HG03039 (cell line): ENCODE results near the gene UNC45A.
A peak's percentile ranks its signal among the peaks of the same experiment; 100 is the strongest.
"Not testable (repeated sequence)": the region's sequence is repeated elsewhere in the genome, so short reads cannot be mapped to it uniquely, and the experiment has no call there.

Experiments used
- ATAC-seq: cut with Tn5 transposase; IDR thresholded peaks from one replicate; pipeline ENCODE4 v1.9.1; 2021; ENCODE audit warnings: mild to moderate bottlenecking, moderate library complexity; ENCODE audit not compliant: unreplicated experiment

UNC45A gene, protein sequence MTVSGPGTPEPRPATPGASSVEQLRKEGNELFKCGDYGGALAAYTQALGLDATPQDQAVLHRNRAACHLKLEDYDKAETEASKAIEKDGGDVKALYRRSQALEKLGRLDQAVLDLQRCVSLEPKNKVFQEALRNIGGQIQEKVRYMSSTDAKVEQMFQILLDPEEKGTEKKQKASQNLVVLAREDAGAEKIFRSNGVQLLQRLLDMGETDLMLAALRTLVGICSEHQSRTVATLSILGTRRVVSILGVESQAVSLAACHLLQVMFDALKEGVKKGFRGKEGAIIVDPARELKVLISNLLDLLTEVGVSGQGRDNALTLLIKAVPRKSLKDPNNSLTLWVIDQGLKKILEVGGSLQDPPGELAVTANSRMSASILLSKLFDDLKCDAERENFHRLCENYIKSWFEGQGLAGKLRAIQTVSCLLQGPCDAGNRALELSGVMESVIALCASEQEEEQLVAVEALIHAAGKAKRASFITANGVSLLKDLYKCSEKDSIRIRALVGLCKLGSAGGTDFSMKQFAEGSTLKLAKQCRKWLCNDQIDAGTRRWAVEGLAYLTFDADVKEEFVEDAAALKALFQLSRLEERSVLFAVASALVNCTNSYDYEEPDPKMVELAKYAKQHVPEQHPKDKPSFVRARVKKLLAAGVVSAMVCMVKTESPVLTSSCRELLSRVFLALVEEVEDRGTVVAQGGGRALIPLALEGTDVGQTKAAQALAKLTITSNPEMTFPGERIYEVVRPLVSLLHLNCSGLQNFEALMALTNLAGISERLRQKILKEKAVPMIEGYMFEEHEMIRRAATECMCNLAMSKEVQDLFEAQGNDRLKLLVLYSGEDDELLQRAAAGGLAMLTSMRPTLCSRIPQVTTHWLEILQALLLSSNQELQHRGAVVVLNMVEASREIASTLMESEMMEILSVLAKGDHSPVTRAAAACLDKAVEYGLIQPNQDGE

GRCh38 chr15:90934949-90935751, at the start of gene UNC45A:
TSS of gene UNC45A (plus strand) at chr15:90935285. CDS start at chr15:90935325, 40 bp downstream.
- peak; percentile 71 for ATAC-seq

DNA sequence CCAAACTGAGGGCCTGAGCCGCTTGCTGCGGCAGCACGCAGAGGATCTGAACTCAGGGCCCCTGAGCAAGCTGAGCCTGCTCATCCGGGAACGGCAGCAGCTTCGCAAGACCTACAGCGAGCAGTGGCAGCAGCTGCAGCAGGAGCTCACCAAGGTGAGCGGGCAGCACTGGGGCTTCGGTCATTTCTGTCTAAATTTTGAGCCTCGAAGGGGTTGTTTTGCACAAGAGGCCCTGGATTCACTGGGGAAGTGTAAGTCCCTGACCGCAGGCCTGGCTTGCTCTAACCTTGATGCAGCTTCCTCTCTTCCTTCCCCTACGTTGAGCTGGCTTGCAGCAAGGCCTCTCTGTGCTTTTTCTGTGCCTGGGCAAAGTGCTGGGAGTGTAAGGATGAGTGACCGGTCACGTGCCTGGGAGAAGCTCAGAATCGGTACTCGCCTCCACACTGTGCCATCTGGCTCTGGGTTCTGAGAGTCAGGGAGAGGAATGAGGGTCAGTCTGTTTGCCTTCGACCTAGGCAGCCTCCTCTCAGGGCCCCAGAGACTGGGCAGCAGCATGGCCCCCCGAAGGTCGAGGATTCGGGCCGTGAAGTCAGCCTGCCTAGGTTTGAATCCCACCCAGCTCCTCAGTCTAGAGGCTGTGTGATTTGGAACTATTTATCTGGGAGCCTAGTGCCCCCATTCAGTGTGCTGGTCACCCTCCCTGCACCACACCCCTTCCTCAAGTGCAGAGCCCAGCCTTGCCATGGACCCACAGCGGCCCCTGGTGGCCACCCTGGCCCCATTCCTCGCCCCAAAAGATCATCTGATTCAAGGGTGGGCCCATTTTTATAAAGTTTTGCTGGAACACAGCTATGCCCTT, 49.4 kb upstream of the UNC45A start:
- ATAC-seq, result peak; percentile 45

GRCh38 chr15:90886291-90886614, 48.8 kb upstream of the UNC45A start:
- no peak for ATAC-seq

- ATAC-seq, result no peak
These were observed 48.0 kb upstream of the UNC45A start for GRCh38 chr15:90887037-90887481.

GRCh38 chr15:90889313-90889730, 45.8 kb upstream of the UNC45A start:
- no peak for ATAC-seq

GRCh38 chr15:90889736-90890456, 45.2 kb upstream of the UNC45A start:
- no peak for ATAC-seq

- no peak for ATAC-seq
These were observed 44.2 kb upstream of the UNC45A start for GRCh38 chr15:90890839-90891238.

DNA sequence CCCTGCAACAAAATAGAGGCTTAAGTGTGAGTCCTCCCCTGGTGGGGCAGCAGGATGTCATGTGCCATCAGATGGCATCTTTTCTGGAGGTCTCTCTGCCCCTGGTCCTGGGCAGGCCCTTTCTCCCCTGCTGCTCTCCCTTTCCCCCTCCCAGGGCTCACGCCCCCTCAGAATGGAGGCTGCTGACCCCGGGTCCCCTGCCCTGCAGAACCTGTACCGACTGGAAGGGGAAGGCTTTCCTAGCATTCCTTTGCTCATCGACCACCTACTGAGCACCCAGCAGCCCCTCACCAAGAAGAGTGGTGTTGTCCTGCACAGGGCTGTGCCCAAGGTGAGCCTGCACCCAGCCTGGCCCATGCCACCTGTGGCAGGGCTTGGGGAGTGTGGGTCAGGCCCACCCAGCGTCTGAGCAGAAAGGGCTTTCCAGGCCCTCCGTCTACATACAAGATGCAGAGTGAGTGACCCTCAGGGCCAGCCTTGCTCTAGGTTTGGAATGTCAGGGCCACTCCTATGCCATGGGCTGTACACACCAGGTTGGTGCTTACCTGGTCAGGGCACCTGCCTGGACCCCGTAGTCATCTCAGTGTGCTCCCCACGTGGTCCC, 43.6 kb upstream of the UNC45A start:
- ATAC-seq, result no peak

DNA sequence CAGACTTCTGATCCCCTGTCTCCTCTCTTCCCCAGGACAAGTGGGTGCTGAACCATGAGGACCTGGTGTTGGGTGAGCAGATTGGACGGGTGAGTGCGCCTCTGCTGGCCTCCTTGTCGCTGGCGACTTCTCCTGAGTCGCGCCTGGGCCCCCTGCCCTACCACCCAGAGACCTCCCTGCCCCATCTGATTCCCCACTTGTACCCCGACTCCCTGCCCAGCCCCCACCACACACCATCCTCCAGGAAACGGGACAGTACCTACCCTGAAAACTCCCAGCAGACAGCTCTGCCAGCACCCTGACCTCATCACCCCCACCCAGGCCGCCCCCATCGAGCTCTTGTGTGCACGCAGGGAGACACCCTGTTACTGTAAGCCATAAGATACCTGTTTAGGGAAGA, 43.1 kb upstream of the UNC45A start:
- no peak for ATAC-seq

DNA sequence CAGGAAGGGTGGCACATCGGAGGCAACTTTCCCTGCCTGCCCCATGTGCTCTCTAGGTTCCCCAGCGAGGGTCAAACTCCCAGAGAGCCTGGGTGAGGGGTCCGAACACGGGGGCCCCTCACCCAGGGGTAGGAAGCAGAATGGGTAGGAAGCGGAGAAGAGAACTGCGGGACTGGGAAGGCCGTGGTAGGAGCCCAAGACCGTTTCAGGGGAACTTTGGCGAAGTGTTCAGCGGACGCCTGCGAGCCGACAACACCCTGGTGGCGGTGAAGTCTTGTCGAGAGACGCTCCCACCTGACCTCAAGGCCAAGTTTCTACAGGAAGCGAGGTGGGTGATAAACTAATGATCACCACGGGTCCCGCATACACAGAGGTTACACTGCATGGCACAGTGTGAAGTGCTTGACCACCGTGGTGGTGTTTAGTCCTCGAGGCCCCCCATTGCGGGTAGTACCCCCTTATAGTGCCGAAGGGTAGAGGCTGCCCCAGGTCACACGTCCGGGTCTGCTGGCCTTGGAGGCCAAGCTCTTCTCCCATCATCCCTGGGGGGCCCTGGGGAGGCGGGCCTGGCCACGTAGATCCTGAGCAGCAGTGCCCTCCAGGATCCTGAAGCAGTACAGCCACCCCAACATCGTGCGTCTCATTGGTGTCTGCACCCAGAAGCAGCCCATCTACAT, 42.4 kb upstream of the UNC45A start:
- ATAC-seq, result no peak

DNA sequence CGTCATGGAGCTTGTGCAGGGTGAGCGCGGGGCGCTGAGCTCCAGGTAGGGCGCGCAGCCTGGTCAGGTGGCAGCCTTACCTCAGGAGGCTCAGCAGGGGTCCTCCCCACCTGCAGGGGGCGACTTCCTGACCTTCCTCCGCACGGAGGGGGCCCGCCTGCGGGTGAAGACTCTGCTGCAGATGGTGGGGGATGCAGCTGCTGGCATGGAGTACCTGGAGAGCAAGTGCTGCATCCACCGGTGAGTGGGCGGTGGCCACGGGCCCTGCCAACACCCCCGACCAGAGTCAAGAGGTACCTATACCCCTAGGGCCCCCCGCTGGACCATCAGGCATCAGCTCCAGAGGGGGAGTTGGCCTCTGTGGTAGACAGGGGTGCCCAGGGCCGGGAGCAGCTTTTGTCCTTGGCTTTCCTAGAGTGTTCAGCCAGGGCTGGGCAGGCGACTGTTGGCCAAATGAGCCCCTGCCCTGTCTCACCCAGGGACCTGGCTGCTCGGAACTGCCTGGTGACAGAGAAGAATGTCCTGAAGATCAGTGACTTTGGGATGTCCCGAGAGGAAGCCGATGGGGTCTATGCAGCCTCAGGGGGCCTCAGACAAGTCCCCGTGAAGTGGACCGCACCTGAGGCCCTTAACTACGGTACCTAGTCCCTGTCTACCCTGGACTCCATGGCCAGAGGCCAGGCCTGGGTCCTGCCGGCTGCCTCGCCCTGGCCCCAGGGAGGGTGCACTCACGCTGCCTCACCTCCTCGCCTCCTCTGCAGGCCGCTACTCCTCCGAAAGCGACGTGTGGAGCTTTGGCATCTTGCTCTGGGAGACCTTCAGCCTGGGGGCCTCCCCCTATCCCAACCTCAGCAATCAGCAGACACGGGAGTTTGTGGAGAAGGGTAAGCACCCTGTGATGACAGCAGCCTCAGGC, 41.7 kb upstream of the UNC45A start:
- ATAC-seq, result no peak

- no peak for ATAC-seq
These were observed 39.4 kb upstream of the UNC45A start for GRCh38 chr15:90895571-90896117.

DNA sequence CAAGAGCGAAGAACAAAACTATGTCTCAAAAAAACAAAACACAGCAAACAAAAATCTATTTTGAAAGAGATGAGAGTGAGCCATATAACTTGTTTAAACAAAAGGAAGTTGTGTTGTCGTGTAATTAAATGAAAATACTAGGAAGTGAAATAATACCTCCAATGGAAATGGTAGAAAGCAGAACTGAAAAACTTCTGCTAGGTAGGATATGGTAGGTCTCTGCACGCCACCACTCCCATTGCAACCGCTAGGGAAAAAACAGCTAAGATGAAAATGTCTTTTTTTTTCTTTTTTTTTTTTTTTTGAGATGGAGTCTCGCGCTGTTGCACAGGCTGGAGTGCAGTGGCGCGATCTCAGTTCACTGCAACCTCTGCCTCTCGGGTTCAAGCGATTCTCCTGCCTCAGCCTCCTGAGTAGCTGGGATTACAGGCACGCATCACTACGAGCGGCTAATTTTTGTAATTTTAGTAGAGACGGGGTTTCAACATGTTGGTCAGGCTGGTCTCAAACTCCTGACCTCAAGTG, 37.9 kb upstream of the UNC45A start:
- not testable (repeated sequence) for ATAC-seq

DNA sequence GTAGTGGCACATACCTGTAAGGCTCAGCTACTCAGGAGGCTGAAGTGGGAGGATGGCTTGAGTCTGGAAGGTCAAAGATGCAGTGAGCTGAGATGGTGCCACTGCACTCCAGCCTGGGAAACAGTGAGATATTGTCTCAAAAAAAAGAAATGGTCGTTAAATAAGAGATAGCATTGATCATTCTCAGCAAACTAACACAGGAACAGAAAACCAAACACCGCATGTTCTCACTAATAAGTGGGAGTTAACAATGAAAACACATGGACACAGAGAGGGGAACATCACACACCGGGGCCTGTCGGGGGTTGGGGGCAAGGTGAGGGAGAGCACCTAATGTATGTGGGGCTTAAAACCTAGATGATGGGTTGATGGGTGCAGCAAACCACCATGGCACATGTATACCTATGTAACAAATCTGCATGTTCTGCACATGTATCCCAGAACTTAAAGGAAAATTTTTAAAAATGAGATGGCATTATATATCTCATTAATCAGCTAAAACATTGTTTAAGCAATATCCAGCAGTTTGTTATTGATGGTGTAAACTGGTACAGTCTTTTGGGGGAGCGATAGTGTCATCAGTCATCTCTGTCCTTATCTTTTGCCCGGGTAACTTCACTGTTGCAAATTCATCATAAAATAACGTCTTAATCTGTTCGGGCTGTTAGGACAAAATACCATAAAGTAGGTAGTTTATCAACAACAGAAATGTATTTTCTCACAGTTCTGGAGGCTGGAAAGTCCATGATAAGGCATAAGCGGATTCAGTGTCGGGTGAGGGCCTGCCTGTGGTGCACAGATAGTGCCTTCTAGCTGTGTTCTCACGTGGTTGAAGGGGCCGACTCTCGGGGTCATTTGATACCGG, 33.7 kb upstream of the UNC45A start:
- no peak for ATAC-seq

DNA sequence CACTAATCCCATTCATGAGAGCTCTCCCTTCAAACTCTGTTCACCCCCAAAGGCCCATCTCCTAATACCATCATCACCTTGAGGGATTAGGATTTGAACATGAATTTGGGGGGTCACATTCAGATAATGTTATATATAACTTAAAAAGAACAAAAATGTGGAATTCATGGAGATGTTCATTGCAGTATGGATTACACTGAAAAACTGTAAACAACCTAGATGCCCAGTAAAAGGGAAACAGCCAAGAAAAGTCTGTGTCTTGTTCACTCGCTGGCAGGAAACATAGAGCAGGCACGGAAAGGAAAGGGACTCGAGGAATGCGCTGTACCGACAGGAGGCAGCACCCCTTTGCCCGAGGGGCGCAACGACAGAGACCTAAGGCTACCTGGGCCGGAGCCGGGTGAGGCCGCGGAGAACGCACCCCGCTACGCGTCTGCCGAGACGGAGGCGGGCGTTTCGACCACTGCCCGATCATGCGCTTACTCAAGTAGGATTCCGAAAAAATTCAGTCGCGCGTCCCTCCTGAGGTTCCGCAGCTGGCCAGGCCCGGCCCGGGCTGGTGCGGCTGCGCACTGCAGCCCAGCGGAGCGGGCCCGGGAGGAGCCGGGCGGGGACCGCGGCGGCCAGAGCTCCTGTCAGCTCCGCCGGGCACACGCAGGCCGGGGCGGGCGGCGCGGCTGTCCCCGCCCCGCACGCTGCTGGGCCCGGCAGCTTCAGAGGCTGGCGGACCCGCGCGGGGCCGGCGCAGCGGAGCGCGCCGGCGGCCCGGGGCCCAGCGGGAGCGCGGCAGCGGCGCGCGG, 32.8 kb upstream of the UNC45A start:
- peak; percentile 50 for ATAC-seq
